Esophagus squamous epithelium (tissue), 4 donors: ENCODE results near the gene CDX2.

Source experiments
- CTCF ChIP-seq, 6 experiments: fragments of 450-650 bp in 4 of 6; fragments of 200-600 bp in 2 of 6; sonication (generic) in 2 of 6; IDR thresholded peaks; one replicate each; pipeline ENCODE4 v1.5.1; 2016 to 2019; ENCODE audit warnings: antibody characterized with exemption in 6 of 6, mild to moderate bottlenecking in 4 of 6, moderate library complexity in 4 of 6
- POLR2A ChIP-seq, 4 donors: fragments of 450-650 bp; IDR thresholded peaks; one replicate each; pipeline ENCODE4 v1.6.1; 2017; ENCODE audit warnings: antibody characterized with exemption in 4 of 4, mild to moderate bottlenecking in 4 of 4, moderate library complexity in 3 of 4

- no peak for TF ChIP-seq CTCF (IDR thresholded peaks at IDR 0.05)
- TF ChIP-seq POLR2A (IDR thresholded peaks at IDR 0.05), result no peak
These were observed 3.8 kb downstream of the CDX2 start for GRCh38 chr13:27965343-27965739.
